ENCODE data around the gene ERBB4.

Gene ERBB4

DNA sequence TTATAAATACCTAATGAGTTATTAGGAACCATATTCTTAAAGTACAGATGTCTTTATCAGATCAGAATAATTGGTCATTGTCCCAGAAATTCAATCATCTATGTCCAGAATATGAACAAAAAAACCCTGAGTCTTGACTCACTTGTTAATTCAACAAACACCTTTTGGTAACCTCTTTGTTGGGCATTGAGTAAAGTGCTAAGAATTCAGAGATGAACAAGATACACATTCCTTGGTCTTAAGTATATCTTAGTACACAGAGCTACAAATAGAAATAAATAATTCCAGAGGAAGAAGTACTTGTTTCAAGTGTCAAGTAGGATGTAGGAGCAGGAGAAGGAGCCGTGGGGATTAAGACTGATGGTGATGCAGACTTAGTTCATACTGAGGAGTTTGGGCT lies 1184.1 kb downstream of the ERBB4 start:
- TF ChIP-seq, protein P1, sequence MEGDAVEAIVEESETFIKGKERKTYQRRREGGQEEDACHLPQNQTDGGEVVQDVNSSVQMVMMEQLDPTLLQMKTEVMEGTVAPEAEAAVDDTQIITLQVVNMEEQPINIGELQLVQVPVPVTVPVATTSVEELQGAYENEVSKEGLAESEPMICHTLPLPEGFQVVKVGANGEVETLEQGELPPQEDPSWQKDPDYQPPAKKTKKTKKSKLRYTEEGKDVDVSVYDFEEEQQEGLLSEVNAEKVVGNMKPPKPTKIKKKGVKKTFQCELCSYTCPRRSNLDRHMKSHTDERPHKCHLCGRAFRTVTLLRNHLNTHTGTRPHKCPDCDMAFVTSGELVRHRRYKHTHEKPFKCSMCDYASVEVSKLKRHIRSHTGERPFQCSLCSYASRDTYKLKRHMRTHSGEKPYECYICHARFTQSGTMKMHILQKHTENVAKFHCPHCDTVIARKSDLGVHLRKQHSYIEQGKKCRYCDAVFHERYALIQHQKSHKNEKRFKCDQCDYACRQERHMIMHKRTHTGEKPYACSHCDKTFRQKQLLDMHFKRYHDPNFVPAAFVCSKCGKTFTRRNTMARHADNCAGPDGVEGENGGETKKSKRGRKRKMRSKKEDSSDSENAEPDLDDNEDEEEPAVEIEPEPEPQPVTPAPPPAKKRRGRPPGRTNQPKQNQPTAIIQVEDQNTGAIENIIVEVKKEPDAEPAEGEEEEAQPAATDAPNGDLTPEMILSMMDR (IDR thresholded peaks at IDR 0.05) = no peak
- H3K36me3 ChIP-seq (ENCODE audit: control insufficient read depth, insufficient read depth, low read length) = no peaks in the 10 kb centered on the region

GRCh38 chr2:211351987-211352386 lies 1186.6 kb downstream of the ERBB4 start:
- Histone ChIP-seq H3K4me2 (ENCODE audit: low read length) (no peak overlapping the region), H3K9me3 (ENCODE audit: control insufficient read depth, low read length) (no peaks in the 10 kb centered on the region), H3K9ac (no peak overlapping the region), H3K79me2 (no peaks in the 10 kb centered on the region), H3K4me3 (ENCODE audit: low read depth, low read length) (no peak overlapping the region), H3K4me1 (no peaks in the 10 kb centered on the region), H2AFZ (peak overlapping the region; percentile 76), H3K27me3 (ENCODE audit: control insufficient read depth, insufficient read depth, low read length) (no peaks in the 10 kb centered on the region), H3K27ac (no peak overlapping the region), H3K36me3 (ENCODE audit: control insufficient read depth, insufficient read depth, low read length) (no peaks in the 10 kb centered on the region)
- TF ChIP-seq, protein P1 (IDR thresholded peaks at IDR 0.05) = no peak

More for the DNA sequence above, 1184.1 kb downstream of the ERBB4 start:
- no peak overlapping the region for H3K4me3 ChIP-seq (ENCODE audit: low read depth, low read length)
- H3K27ac ChIP-seq = no peak overlapping the region
- H3K27me3 ChIP-seq (ENCODE audit: control insufficient read depth, insufficient read depth, low read length) = no peaks in the 10 kb centered on the region
- H3K79me2 ChIP-seq = no peaks in the 10 kb centered on the region
- H3K9ac ChIP-seq = no peak overlapping the region
- no peak overlapping the region for H3K4me2 ChIP-seq (ENCODE audit: low read length)
- H3K4me1 ChIP-seq = no peaks in the 10 kb centered on the region
- H2AFZ ChIP-seq = no peak overlapping the region
- H3K9me3 ChIP-seq (ENCODE audit: control insufficient read depth, low read length) = no peaks in the 10 kb centered on the region

GRCh38 chr2:211349031-211349430 lies 1189.6 kb downstream of the ERBB4 start:
- H3K4me3 ChIP-seq (ENCODE audit: low read depth, low read length) = no peak overlapping the region
- no peaks in the 10 kb centered on the region for H3K36me3 ChIP-seq (ENCODE audit: control insufficient read depth, insufficient read depth, low read length)
- no peak overlapping the region for H3K4me2 ChIP-seq (ENCODE audit: low read length)
- H2AFZ ChIP-seq = no peak overlapping the region
- no peak overlapping the region for H3K27ac ChIP-seq
- H3K27me3 ChIP-seq (ENCODE audit: control insufficient read depth, insufficient read depth, low read length) = no peaks in the 10 kb centered on the region
- no peaks in the 10 kb centered on the region for H3K9me3 ChIP-seq (ENCODE audit: control insufficient read depth, low read length)
- H3K9ac ChIP-seq = no peak overlapping the region
- H3K4me1 ChIP-seq = no peaks in the 10 kb centered on the region
- TF ChIP-seq, protein P1 (IDR thresholded peaks at IDR 0.05) = no peak
- no peaks in the 10 kb centered on the region for H3K79me2 ChIP-seq

DNA sequence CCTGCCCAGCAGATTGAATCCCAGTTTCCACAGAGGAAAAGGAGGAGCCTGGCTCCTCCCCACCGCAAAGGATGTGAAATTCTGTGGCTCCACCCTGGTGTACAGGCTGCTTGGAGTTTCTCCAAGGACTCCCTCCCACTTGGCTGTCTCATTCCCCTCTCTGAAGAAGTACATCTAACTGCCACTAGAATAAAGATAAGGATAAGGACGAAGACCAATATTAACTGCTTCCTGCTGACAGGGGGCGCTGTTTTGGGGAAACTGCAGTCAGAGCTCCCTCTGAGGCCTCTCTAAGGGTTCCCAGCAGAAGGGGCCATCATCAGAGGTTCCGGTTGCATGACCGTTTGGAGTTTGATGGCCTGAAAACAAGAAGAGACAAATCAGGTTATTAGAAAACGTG lies 1191.3 kb downstream of the ERBB4 start:
- H3K36me3 ChIP-seq (ENCODE audit: control insufficient read depth, insufficient read depth, low read length) = no peaks in the 10 kb centered on the region
- H3K27ac ChIP-seq = no peak overlapping the region
- H3K4me1 ChIP-seq = no peaks in the 10 kb centered on the region
- H3K4me3 ChIP-seq (ENCODE audit: low read depth, low read length) = no peak overlapping the region
- no peak overlapping the region for H2AFZ ChIP-seq
- no peaks in the 10 kb centered on the region for H3K79me2 ChIP-seq
- no peak overlapping the region for H3K9ac ChIP-seq
- H3K4me2 ChIP-seq (ENCODE audit: low read length) = no peak overlapping the region
- no peaks in the 10 kb centered on the region for H3K27me3 ChIP-seq (ENCODE audit: control insufficient read depth, insufficient read depth, low read length)
- TF ChIP-seq, protein P1 (IDR thresholded peaks at IDR 0.05) = no peak
- no peaks in the 10 kb centered on the region for H3K9me3 ChIP-seq (ENCODE audit: control insufficient read depth, low read length)

DNA sequence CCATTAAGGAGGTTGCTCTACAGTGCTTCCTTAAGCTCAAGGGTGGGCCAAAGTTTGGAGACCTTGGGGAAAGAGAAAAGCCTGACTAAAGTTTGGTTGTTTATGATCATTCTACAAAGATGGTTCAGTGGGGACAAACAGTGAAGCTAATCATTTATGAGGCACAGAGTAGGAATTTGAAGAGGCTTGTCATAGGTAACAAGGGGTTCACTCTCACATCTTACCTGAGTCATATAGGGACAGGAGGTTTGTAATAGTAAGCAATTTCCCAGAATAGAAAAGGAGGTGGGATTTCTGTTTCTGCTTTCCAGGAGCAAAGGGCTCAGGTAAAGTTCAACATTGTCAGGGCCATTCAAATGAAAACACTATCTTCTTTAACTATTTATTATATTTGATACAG lies 1194.3 kb downstream of the ERBB4 start:
- no peak overlapping the region for H3K9ac ChIP-seq
- TF ChIP-seq, protein P1 (IDR thresholded peaks at IDR 0.05) = no peak
- no peaks in the 10 kb centered on the region for H3K27me3 ChIP-seq (ENCODE audit: control insufficient read depth, insufficient read depth, low read length)
- no peaks in the 10 kb centered on the region for H3K36me3 ChIP-seq (ENCODE audit: control insufficient read depth, insufficient read depth, low read length)
- no peaks in the 10 kb centered on the region for H3K4me1 ChIP-seq
- H3K4me3 ChIP-seq (ENCODE audit: low read depth, low read length) = no peak overlapping the region
- H3K4me2 ChIP-seq (ENCODE audit: low read length) = no peak overlapping the region
- no peak overlapping the region for H3K27ac ChIP-seq
- no peaks in the 10 kb centered on the region for H3K79me2 ChIP-seq
- no peak overlapping the region for H2AFZ ChIP-seq
- no peaks in the 10 kb centered on the region for H3K9me3 ChIP-seq (ENCODE audit: control insufficient read depth, low read length)
